Caco-2 (cell line): ENCODE measurements around the gene INHA. TPM values are rescaled to one million over a fixed set of nuclear protein-coding genes. Genes with fewer than 3 reads are reported as not detected.

Experiments
- BruUV-seq: library from RNA; stranded (reverse); fragments of 400-500 nt; replicated peaks from 2 replicates; lab custom pipeline; 2021; lab: Mats Ljungman, UMichigan
- CTCF ChIA-PET: fragments of 300-600 bp; sonication (Branson Sonifier 250); formaldehyde crosslinking; loops from one replicate; lab custom pipeline; 2022; ENCODE audit warnings: antibody characterized with exemption; lab: Charles Lee
- POLR2A ChIA-PET: fragments of 300-600 bp; sonication (Branson Sonifier 250); formaldehyde crosslinking; loops from one replicate; lab custom pipeline; 2022; ENCODE audit warnings: antibody characterized with exemption; lab: Charles Lee
- DNase-seq, 2 experiments: peaks; one replicate each; pipeline versions ENCODE4 v3.0.0 to v3.0.0-alpha.2; 2020 to 2022
- H3K27me3 ChIP-seq: replicated peaks from 2 replicates; pipeline ENCODE4 v1.6.0; 2011; ENCODE audit warnings: low read length; ENCODE audit not compliant: control insufficient read depth, insufficient read depth
- H3K36me3 ChIP-seq: 2 replicates; pipeline ENCODE4 v1.5.1; 2011; ENCODE audit warnings: low read length; ENCODE audit not compliant: control insufficient read depth, insufficient read depth
- H3K4me1 ChIP-seq: fragments of 250-450 bp; sonication (Bioruptor Pico); 2 replicates; pipeline ENCODE4 v1.5.1; 2020; ENCODE audit warnings: mild to moderate bottlenecking
- H3K4me3 ChIP-seq: 2 replicates; pipeline ENCODE4 v1.5.1; 2011; ENCODE audit warnings: low read depth, mild to moderate bottlenecking, control low read depth, low read length
- H3K9me3 ChIP-seq: fragments of 250-450 bp; sonication (Bioruptor Pico); 2 replicates; pipeline ENCODE4 v1.5.1; 2020; ENCODE audit warnings: mild to moderate bottlenecking, moderate library complexity
- H3K27ac Mint-ChIP-seq: one replicate; pipeline ENCODE4 v1.8.0; 2022; ENCODE audit warnings: mixed read lengths; ENCODE audit not compliant: unreplicated experiment
- H3K27me3 Mint-ChIP-seq: one replicate; pipeline ENCODE4 v1.8.0; 2022; ENCODE audit warnings: mixed read lengths; ENCODE audit not compliant: insufficient read depth, unreplicated experiment
- H3K36me3 Mint-ChIP-seq: one replicate; pipeline ENCODE4 v1.8.0; 2022; ENCODE audit warnings: mild to moderate bottlenecking, mixed read lengths; ENCODE audit not compliant: insufficient read depth, unreplicated experiment
- H3K4me1 Mint-ChIP-seq: one replicate; pipeline ENCODE4 v1.8.0; 2022; ENCODE audit warnings: low read depth, mixed read lengths; ENCODE audit not compliant: unreplicated experiment
- H3K4me3 Mint-ChIP-seq: one replicate; pipeline ENCODE4 v1.8.0; 2022; ENCODE audit warnings: mild to moderate bottlenecking, moderate library complexity, mixed read lengths; ENCODE audit not compliant: unreplicated experiment
- H3K9me3 Mint-ChIP-seq: one replicate; pipeline ENCODE4 v1.8.0; 2022; ENCODE audit warnings: mixed read lengths; ENCODE audit not compliant: unreplicated experiment
- CTCF ChIP-seq, 2 experiments: fragments of 200-600 bp in 1 of 2; IDR thresholded peaks; 1 replicate in 1 of 2; 2 replicates in 1 of 2; pipeline versions ENCODE4 v1.5.1 to v1.8.0; 2011 to 2022; ENCODE audit warnings: antibody characterized with exemption in 1 of 2, control low read depth in 1 of 2, inconsistent platforms in 1 of 2, low read depth in 1 of 2, low read length in 1 of 2, mild to moderate bottlenecking in 1 of 2, moderate library complexity in 1 of 2; ENCODE audit not compliant: insufficient read depth in 1 of 2, severe bottlenecking in 1 of 2, unreplicated experiment in 1 of 2
- intact Hi-C: fragments of 100-400 bp; cut with micrococcal nuclease; formaldehyde crosslinking; loops from one replicate; pipeline ENCODE4 v1.10.0; 2022; ENCODE audit not compliant: unreplicated experiment
- total RNA-seq: library from RNA; stranded (reverse); gene quantifications from 2 replicates; pipeline ENCODE4 v1.2.3, GENCODE V29; 2022

Gene INHA
- total RNA-seq, 1 experiment from 2014 or later: 1.5 TPM

DNA sequence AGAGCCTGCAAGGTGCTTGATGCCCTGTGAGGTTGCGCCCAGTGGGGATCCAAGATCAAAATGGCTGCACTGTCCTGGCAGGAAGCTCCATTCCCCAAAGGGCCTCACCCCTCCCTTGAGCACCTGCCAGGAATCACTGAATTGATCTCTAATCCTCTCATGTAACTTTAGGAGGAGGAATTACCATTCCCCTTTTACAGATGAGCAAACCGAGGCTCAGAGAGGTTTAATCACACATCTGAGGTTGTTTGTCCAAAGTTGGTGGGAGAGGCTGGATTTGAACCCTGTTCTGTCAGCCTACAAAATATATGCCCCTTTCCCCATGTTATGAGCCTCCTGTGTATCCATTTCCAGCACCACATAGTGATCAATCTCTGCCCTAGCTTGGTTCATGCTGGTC lies 47.3 kb upstream of the INHA start:
- H3K27me3 ChIP-seq: no peaks in the 10 kb centered on the region; the same call in 1 of the 2 replicates
- intact Hi-C loops: no loop called here
- no TSS peak for BruUV-seq
- no peaks in the 10 kb centered on the region for H3K36me3 ChIP-seq
- no peak for DNase-seq
- Mint-ChIP-seq H3K4me3 (no peak overlapping the region), H3K9me3 (no peaks in the 10 kb centered on the region), H3K4me1 (peaks cover 34% of the 10 kb centered on the region), H3K27me3 (peaks cover 16% of the 10 kb centered on the region), H3K36me3 (no peaks in the 10 kb centered on the region), H3K27ac (no peak overlapping the region)
- peaks cover 25% of the 10 kb centered on the region for H3K4me1 ChIP-seq
- no peaks in the 10 kb centered on the region for H3K9me3 ChIP-seq
- ChIA-PET CTCF (interaction anchor here (1.1 to 8.2 kb wide), 3 partner anchors 15 to 230 kb away, joined by 3 to 243 read pairs (median 14); partner anchors contain the start of gene GMPPA), POLR2A (no interaction called here)
- TF ChIP-seq CTCF (IDR thresholded peaks at IDR 0.05; ENCODE audit: insufficient read depth in 1 of 2, low read depth in 1 of 2, low read length in 1 of 2, severe bottlenecking in 1 of 2, unreplicated experiment in 1 of 2): no peak
- no peak overlapping the region for H3K4me3 ChIP-seq

DNA sequence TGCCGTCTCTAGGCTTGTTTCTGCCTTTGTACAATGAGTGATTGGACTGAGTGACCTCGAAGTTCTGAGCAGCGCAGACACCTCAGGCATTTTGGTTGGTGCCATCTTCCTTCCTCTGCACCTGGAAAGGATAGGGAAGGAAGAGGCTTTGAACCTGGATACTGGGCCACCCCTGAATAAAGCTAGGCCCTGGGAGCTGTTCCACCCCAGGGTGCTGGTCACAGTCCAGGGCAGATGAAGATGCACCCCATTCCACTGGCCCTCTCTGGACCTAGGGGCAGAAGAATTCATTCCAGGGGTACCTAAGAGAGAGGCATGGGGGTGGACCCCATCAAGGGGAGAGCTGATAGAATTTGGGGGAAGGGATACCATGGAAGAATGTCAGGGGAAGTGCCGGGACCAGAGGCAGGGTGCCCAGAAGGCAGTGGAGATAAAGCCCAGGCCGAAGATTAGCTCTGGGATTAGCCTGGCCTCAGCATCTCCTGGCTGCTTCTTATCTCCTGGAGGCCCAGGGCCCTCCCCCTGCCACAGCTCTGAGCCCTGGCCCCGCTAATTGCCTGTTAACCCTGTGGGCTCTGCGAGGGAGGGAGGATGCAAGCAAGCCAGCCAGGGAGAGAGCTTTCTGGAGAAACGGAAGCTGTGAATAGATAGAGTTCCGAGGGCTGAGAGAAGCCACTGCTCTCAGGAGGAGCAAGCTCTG lies 46.4 kb upstream of the INHA start:
- BruUV-seq: no TSS peak
- Histone ChIP-seq H3K4me3 (no peak overlapping the region), H3K4me1 (peaks cover 25% of the 10 kb centered on the region), H3K36me3 (no peaks in the 10 kb centered on the region), H3K9me3 (no peaks in the 10 kb centered on the region), H3K27me3 (no peaks in the 10 kb centered on the region; the same call in 1 of the 2 replicates)
- DNase-seq: peak; percentile 61 to 68
- H3K4me3 Mint-ChIP-seq: no peak overlapping the region
- intact Hi-C loops: no loop called here
- no peaks in the 10 kb centered on the region for H3K9me3 Mint-ChIP-seq
- no peak for TF ChIP-seq CTCF (IDR thresholded peaks at IDR 0.05; ENCODE audit: insufficient read depth in 1 of 2, low read depth in 1 of 2, low read length in 1 of 2, severe bottlenecking in 1 of 2, unreplicated experiment in 1 of 2)
- CTCF ChIA-PET: interaction anchor here (0.5 to 8.2 kb wide), 11 partner anchors 12 to 231 kb away, joined by 3 to 243 read pairs (median 4); partner anchors contain the start of gene GMPPA
- peaks cover 22% of the 10 kb centered on the region for H3K27me3 Mint-ChIP-seq
- no peak overlapping the region for H3K27ac Mint-ChIP-seq
- POLR2A ChIA-PET: interaction anchor here (0.7 kb wide), 2 partner anchors 27 to 84 kb away, joined by 3 to 4 read pairs; partner anchors contain the start of gene GMPPA
- H3K36me3 Mint-ChIP-seq: no peaks in the 10 kb centered on the region
- peaks cover 34% of the 10 kb centered on the region for H3K4me1 Mint-ChIP-seq

DNA sequence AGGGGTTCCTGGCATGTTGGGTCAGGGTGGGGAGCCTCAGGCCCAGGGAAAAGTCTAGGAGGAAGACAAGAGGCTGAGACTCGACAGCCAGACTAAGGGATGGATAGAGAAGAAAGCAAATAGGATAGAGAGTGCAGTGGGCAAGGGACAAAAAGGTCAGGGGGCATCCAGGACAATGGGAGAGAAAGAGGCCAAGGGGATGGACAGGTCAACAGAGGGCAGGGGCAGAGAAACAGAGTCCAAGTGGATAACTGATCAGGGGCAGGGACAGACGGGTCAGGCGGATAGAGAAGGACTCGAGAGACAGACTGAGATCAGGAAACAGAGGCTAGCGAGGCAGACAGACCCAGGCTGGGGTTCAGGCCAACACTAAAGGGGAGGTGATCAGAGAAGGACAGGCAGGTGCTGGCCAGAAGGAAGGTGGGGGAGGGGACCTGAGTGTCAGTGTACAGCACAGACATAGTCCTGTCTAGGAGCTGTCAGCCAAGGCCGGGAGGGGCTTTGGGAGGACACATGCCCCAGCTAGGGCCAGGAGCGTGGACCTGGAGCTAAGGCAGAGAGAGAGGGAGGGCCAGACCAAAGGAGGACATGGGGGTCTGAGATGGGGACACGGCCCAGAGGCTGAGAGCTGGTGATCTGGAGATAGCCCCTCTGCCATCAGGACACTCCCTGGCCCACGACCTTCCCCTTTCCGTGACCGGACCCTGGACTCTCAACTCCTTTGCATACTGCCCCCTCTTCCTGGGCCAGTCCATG lies 45.6 kb upstream of the INHA start:
- Histone ChIP-seq H3K9me3 (no peaks in the 10 kb centered on the region), H3K36me3 (no peaks in the 10 kb centered on the region), H3K4me3 (no peak overlapping the region), H3K4me1 (peaks cover 18% of the 10 kb centered on the region), H3K27me3 (no peaks in the 10 kb centered on the region; the same call in 1 of the 2 replicates)
- no TSS peak for BruUV-seq
- Mint-ChIP-seq H3K27me3 (peaks cover 27% of the 10 kb centered on the region), H3K4me1 (peaks cover 29% of the 10 kb centered on the region), H3K27ac (no peak overlapping the region), H3K4me3 (no peak overlapping the region), H3K36me3 (no peaks in the 10 kb centered on the region), H3K9me3 (no peaks in the 10 kb centered on the region)
- intact Hi-C loops: no loop called here
- TF ChIP-seq CTCF (IDR thresholded peaks at IDR 0.05; ENCODE audit: insufficient read depth in 1 of 2, low read depth in 1 of 2, low read length in 1 of 2, severe bottlenecking in 1 of 2, unreplicated experiment in 1 of 2): no peak
- ChIA-PET POLR2A (no interaction called here), CTCF (interaction anchor here (0.9 to 8.2 kb wide), 9 partner anchors 13 to 125 kb away, joined by 3 to 243 read pairs (median 4); partner anchors contain the start of gene GMPPA)
- DNase-seq: no peak
